ENCODE data around the gene TENM3. TPM values are rescaled to one million over a fixed set of nuclear protein-coding genes. Genes with fewer than 3 reads are reported as not detected.

TENM3 gene
- total RNA-seq, 1 donor from 2014 or later: 2.8 TPM

DNA sequence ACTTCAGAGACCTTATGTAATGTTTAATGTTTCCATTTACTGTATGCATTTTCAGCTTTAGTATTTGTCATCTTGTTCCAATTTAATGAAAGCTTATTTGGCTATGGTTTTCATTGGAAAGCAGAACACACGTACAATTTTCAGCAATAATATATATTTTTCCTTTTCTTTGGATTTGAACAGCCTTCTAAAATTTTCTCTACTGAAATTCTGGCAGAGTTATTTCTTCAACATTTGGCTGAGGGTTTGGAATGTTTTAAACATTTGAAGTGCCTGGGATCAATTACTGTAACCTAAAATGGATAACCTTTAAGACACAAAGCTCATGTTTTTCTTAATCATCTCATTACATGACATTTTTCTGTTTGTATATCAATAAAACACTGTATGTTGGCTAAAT lies 156.9 kb downstream of the TENM3 start:
- no peaks in the 10 kb centered on the region for H3K36me3 ChIP-seq
- intact Hi-C loops (cut with DNase I): no loop called here
- H3K4me3 ChIP-seq: no peak overlapping the region

GRCh38 chr4:182400790-182401189 lies 157.6 kb downstream of the TENM3 start:
- Histone ChIP-seq H3K27me3 (no peaks in the 10 kb centered on the region), H3K4me3 (no peak overlapping the region), H3K9me3 (no peaks in the 10 kb centered on the region), H3K27ac (no peak overlapping the region), H3K36me3 (no peaks in the 10 kb centered on the region), H3K4me1 (no peaks in the 10 kb centered on the region)
- no peak for DNase-seq (ENCODE audit: low spot score in 2 of 2)
- TF ChIP-seq CTCF (IDR thresholded peaks at IDR 0.05): no peak
- intact Hi-C loops (cut with DNase I): no loop called here

More for the DNA sequence above, 156.9 kb downstream of the TENM3 start:
- TF ChIP-seq CTCF (IDR thresholded peaks at IDR 0.05): no peak
- Histone ChIP-seq H3K27ac (no peak overlapping the region), H3K4me1 (no peaks in the 10 kb centered on the region), H3K27me3 (no peaks in the 10 kb centered on the region), H3K9me3 (no peaks in the 10 kb centered on the region)
- DNase-seq (ENCODE audit: low spot score in 2 of 2): no peak

GRCh38 chr4:182404376-182404775 lies 161.2 kb downstream of the TENM3 start:
- H3K36me3 ChIP-seq: no peaks in the 10 kb centered on the region

GRCh38 chr4:182405087-182405486 lies 161.9 kb downstream of the TENM3 start:
- Histone ChIP-seq H3K4me1 (no peaks in the 10 kb centered on the region), H3K36me3 (no peaks in the 10 kb centered on the region), H3K27me3 (no peaks in the 10 kb centered on the region), H3K4me3 (no peak overlapping the region), H3K27ac (no peak overlapping the region), H3K9me3 (no peaks in the 10 kb centered on the region)
- TF ChIP-seq CTCF (IDR thresholded peaks at IDR 0.05): no peak
- no peak for DNase-seq (ENCODE audit: low spot score in 2 of 2)
- intact Hi-C loops (cut with DNase I): no loop called here

More at GRCh38 chr4:182404376-182404775, 161.2 kb downstream of the TENM3 start:
- no peaks in the 10 kb centered on the region for H3K27me3 ChIP-seq
- no peaks in the 10 kb centered on the region for H3K9me3 ChIP-seq
- H3K4me3 ChIP-seq: no peak overlapping the region
- H3K4me1 ChIP-seq: no peaks in the 10 kb centered on the region
- no peak for DNase-seq (ENCODE audit: low spot score in 2 of 2)
- no peak for TF ChIP-seq CTCF (IDR thresholded peaks at IDR 0.05)
- intact Hi-C loops (cut with DNase I): no loop called here
- no peak overlapping the region for H3K27ac ChIP-seq

DNA sequence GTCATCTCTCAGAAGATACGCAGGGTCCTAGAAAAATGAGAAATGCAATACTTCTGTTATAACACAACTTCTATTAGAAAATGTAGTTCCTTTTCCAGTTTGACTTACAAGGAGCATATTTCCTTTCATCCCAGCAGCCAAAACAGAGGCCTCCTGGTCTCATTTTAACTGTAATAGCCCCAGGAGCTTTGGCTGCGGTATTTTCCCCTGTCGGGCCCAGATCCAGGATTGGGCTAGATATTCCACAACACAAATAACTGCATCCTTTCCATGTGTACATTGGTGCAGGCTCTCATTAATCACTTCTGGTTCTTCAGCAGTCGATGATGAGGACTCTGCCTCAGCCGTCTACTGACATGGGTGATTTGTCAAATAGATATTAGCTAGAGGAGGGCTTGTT lies 166.1 kb downstream of the TENM3 start:
- no peaks in the 10 kb centered on the region for H3K36me3 ChIP-seq
- no peak for DNase-seq (ENCODE audit: low spot score in 2 of 2)
- H3K9me3 ChIP-seq: peaks cover 0 to 9% of the 10 kb centered on the region in 2 donors
- TF ChIP-seq CTCF (IDR thresholded peaks at IDR 0.05): no peak
- H3K4me1 ChIP-seq: no peaks in the 10 kb centered on the region
- intact Hi-C loops (cut with DNase I): no loop called here
- H3K27ac ChIP-seq: no peak overlapping the region
- H3K4me3 ChIP-seq: no peak overlapping the region
- H3K27me3 ChIP-seq: no peaks in the 10 kb centered on the region

- no peaks in the 10 kb centered on the region for H3K4me1 ChIP-seq
- no peak for TF ChIP-seq CTCF (IDR thresholded peaks at IDR 0.05)
- H3K9me3 ChIP-seq: peaks cover 0 to 9% of the 10 kb centered on the region in 2 donors
- intact Hi-C loops (cut with DNase I): no loop called here
- H3K27me3 ChIP-seq: no peaks in the 10 kb centered on the region
- DNase-seq (ENCODE audit: low spot score in 2 of 2): no peak
- H3K27ac ChIP-seq: no peak overlapping the region
- H3K36me3 ChIP-seq: no peaks in the 10 kb centered on the region
- no peak overlapping the region for H3K4me3 ChIP-seq
Measured at GRCh38 chr4:182411391-182411790, 168.2 kb downstream of the TENM3 start.

All from ascending aorta (tissue), 2 donors.